Endothelial cell of umbilical vein (primary cell): ENCODE measurements around the gene AGFG2. TPM values are rescaled to one million over a fixed set of nuclear protein-coding genes. Genes with fewer than 3 reads are reported as not detected.

Experiments
- BruUV-seq: library from RNA; stranded (reverse); fragments of 400-500 nt; replicated peaks from 2 replicates; lab custom pipeline; 2021; lab: Mats Ljungman, UMichigan
- CTCF ChIA-PET: fragments of 300-600, 350-600 bp; sonication (Branson Sonifier 250); formaldehyde crosslinking; loops from one replicate; lab custom pipeline; 2021; ENCODE audit warnings: antibody characterized with exemption, inconsistent platforms; lab: Charles Lee
- POLR2A ChIA-PET: fragments of 300-600, 350-600 bp; sonication (Branson Sonifier 250); formaldehyde crosslinking; loops from one replicate; lab custom pipeline; 2021; ENCODE audit warnings: antibody characterized with exemption, inconsistent platforms; lab: Charles Lee
- DNase-seq: peaks from one replicate; pipeline ENCODE4 v3.0.0-alpha.2; 2011; ENCODE audit warnings: low read depth, low spot score
- FAIRE-seq: peaks from 2 replicates; lab custom pipeline; 2011; peaks lifted over from hg19 to GRCh38; lab: Jason Lieb, UNC
- H2AFZ ChIP-seq: 2 replicates; pipeline ENCODE4 v1.6.0; 2012; ENCODE audit warnings: low read depth, low read length, control low read depth, inconsistent platforms
- H3K27ac ChIP-seq: 2 replicates; pipeline ENCODE4 v1.5.1; 2011; ENCODE audit warnings: low read depth, mild to moderate bottlenecking, control low read depth, low read length, moderate library complexity; ENCODE audit not compliant: insufficient read depth
- H3K27me3 ChIP-seq, 2 experiments: 2 replicates each; pipeline versions ENCODE4 v1.6.0 to v1.6.1; 2011; ENCODE audit warnings: low read length in 2 of 2, mixed read lengths in 1 of 2; ENCODE audit not compliant: control insufficient read depth in 2 of 2, insufficient read depth in 2 of 2
- H3K36me3 ChIP-seq, 2 experiments: 2 replicates in 1 of 2; 3 replicates in 1 of 2; pipeline ENCODE4 v1.5.1; 2011; ENCODE audit warnings: low read length in 2 of 2, mild to moderate bottlenecking in 1 of 2, moderate library complexity in 1 of 2; ENCODE audit not compliant: control insufficient read depth in 2 of 2, insufficient read depth in 2 of 2; ENCODE audit errors: extremely low read depth in 1 of 2
- H3K4me1 ChIP-seq: 3 replicates; pipeline ENCODE4 v1.5.1; 2011; ENCODE audit warnings: mild to moderate bottlenecking, low read length; ENCODE audit not compliant: control insufficient read depth, insufficient read depth; ENCODE audit errors: extremely low read depth
- H3K4me2 ChIP-seq: 2 replicates; pipeline ENCODE4 v1.6.1; 2011; ENCODE audit warnings: low read length, control low read depth, mixed read lengths; ENCODE audit not compliant: insufficient read depth
- H3K4me3 ChIP-seq, 3 experiments: fragments of 200-600 bp in 1 of 3; sonication (generic), shearing (Covaris generic) in 1 of 3; replicated peaks in 1 of 3; 2 replicates each; pipeline ENCODE4 v1.5.1; 2011 to 2016; ENCODE audit warnings: control low read depth in 3 of 3, low read length in 3 of 3, mild to moderate bottlenecking in 2 of 3, inconsistent platforms in 1 of 3, low read depth in 1 of 3, moderate library complexity in 1 of 3; ENCODE audit not compliant: insufficient read depth in 1 of 3
- H3K79me2 ChIP-seq: 2 replicates; pipeline ENCODE4 v1.6.0; 2012; ENCODE audit warnings: low read length, inconsistent platforms; ENCODE audit not compliant: control insufficient read depth, insufficient read depth
- H3K9ac ChIP-seq: replicated peaks from 2 replicates; pipeline ENCODE3; 2011; ENCODE audit warnings: low read length, control low read depth; ENCODE audit not compliant: insufficient read depth; ENCODE audit errors: extremely low read depth
- H3K9me1 ChIP-seq: replicated peaks from 3 replicates; pipeline ENCODE4 v1.6.0; 2011; ENCODE audit warnings: mild to moderate bottlenecking, low read length; ENCODE audit not compliant: control insufficient read depth, insufficient read depth; ENCODE audit errors: extremely low read depth
- H3K9me3 ChIP-seq: replicated peaks from 2 replicates; pipeline ENCODE4 v1.5.1; 2012; ENCODE audit warnings: low read length, inconsistent platforms; ENCODE audit not compliant: control insufficient read depth, insufficient read depth
- H4K20me1 ChIP-seq: replicated peaks from 2 replicates; pipeline ENCODE3; 2011; ENCODE audit warnings: mild to moderate bottlenecking, low read length; ENCODE audit not compliant: control insufficient read depth, insufficient read depth; ENCODE audit errors: extremely low read depth
- GATA2 ChIP-seq: IDR thresholded peaks from 2 replicates; pipeline ENCODE4 v1.7.0; 2011; ENCODE audit warnings: low read depth, mild to moderate bottlenecking, moderate library complexity, mixed read lengths, low read length; ENCODE audit not compliant: insufficient read length, insufficient read depth
- JUN ChIP-seq: IDR thresholded peaks from 2 replicates; pipeline ENCODE4 v1.6.1; 2011; ENCODE audit warnings: borderline replicate concordance, low read depth; ENCODE audit not compliant: insufficient read length, insufficient read depth
- POLR2A ChIP-seq: IDR thresholded peaks from 2 replicates; pipeline ENCODE4 v1.6.1; 2012; ENCODE audit warnings: low read depth, mild to moderate bottlenecking, control low read depth, low read length
- POLR2AphosphoS5 ChIP-seq: IDR thresholded peaks from 2 replicates; pipeline ENCODE4 v1.6.1; 2012; ENCODE audit warnings: low read depth, mild to moderate bottlenecking, control low read depth, low read length, moderate library complexity; ENCODE audit not compliant: insufficient read depth
- dilution Hi-C: fragments of 300-500 bp; cut with MboI; formaldehyde crosslinking; loops from one replicate; pipeline ENCODE4 v1.15.0; 2019; ENCODE audit warnings: low sequenced_read_pairs; ENCODE audit not compliant: extremely low pct_ligation_motif_present
- intact Hi-C: fragments of 100-400 bp; cut with micrococcal nuclease; formaldehyde crosslinking; loops from one replicate; pipeline ENCODE4 v1.10.0; 2022
- polyA plus RNA-seq, 4 experiments: library from polyadenylated mRNA; depleted of rRNA in 3 of 4; stranded (reverse) in 3 of 4; unstranded in 1 of 4; fragments of >200 nt; gene quantifications; 2 replicates each; pipeline versions ENCODE4 v1.2.1 to v1.2.3, GENCODE V29; 2011 to 2012; ENCODE audit warnings: missing spikeins in 1 of 4
- total RNA-seq: library from RNA; stranded (reverse); gene quantifications from 2 replicates; pipeline ENCODE4 v1.2.3, GENCODE V29; 2021
- TF ChIP-seq, protein P1 (sequence below): IDR thresholded peaks from 2 replicates; pipeline ENCODE4 v1.6.1; 2011; ENCODE audit not compliant: insufficient read depth, insufficient read length
- TF ChIP-seq, protein P2 (sequence below), 2 donors: IDR thresholded peaks; 1 replicate in 1 of 2; 2 replicates in 1 of 2; pipeline ENCODE4 v1.5.1; 2011; ENCODE audit warnings: low read length in 2 of 2, mild to moderate bottlenecking in 2 of 2, moderate library complexity in 2 of 2, control low read depth in 1 of 2, inconsistent platforms in 1 of 2, low read depth in 1 of 2; ENCODE audit not compliant: insufficient read depth in 1 of 2; ENCODE audit errors: extremely low read depth in 1 of 2

AGFG2 gene
- total and polyA plus RNA-seq, 2 donors (not counting 3 experiments of a cell fraction or from before 2014, with no cell fraction given), result 33.6 to 44.6 TPM

GRCh38 chr7:100599911-100600729 lies 61.1 kb downstream of the AGFG2 start:
- Histone ChIP-seq H2AFZ (no peak overlapping the region), H3K9ac (no peak overlapping the region), H3K4me1 (peaks cover 14% of the 10 kb centered on the region), H3K4me3 (no peak overlapping the region), H3K79me2 (no peaks in the 10 kb centered on the region), H4K20me1 (no peaks in the 10 kb centered on the region), H3K27ac (no peak overlapping the region), H3K9me3 (no peaks in the 10 kb centered on the region), H3K27me3 (peaks cover 0 to 2% of the 10 kb centered on the region in 2 experiments), H3K4me2 (no peak overlapping the region), H3K36me3 (no peaks in the 10 kb centered on the region), H3K9me1 (no peaks in the 10 kb centered on the region)
- FAIRE-seq, result no peak
- no peak for TF ChIP-seq GATA2
- TF ChIP-seq JUN, result no peak
- TF ChIP-seq, protein P1, sequence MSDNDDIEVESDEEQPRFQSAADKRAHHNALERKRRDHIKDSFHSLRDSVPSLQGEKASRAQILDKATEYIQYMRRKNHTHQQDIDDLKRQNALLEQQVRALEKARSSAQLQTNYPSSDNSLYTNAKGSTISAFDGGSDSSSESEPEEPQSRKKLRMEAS, result no peak
- TF ChIP-seq POLR2AphosphoS5, result no peak
- TF ChIP-seq, protein P2, sequence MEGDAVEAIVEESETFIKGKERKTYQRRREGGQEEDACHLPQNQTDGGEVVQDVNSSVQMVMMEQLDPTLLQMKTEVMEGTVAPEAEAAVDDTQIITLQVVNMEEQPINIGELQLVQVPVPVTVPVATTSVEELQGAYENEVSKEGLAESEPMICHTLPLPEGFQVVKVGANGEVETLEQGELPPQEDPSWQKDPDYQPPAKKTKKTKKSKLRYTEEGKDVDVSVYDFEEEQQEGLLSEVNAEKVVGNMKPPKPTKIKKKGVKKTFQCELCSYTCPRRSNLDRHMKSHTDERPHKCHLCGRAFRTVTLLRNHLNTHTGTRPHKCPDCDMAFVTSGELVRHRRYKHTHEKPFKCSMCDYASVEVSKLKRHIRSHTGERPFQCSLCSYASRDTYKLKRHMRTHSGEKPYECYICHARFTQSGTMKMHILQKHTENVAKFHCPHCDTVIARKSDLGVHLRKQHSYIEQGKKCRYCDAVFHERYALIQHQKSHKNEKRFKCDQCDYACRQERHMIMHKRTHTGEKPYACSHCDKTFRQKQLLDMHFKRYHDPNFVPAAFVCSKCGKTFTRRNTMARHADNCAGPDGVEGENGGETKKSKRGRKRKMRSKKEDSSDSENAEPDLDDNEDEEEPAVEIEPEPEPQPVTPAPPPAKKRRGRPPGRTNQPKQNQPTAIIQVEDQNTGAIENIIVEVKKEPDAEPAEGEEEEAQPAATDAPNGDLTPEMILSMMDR (IDR thresholded peaks at IDR 0.05; ENCODE audit: extremely low read depth in 1 of 2, insufficient read depth in 1 of 2, low read depth in 1 of 2, low read length in 2 of 2), result no peak
- no peak for TF ChIP-seq POLR2A
- intact Hi-C loops, result no loop called here
- CTCF ChIA-PET, result interaction anchor here (0.7 kb wide), 1 partner anchor 11 kb away, joined by 3 read pairs; no protein-coding TSS in a partner anchor
- dilution Hi-C loops, result no loop called here
- POLR2A ChIA-PET, result no interaction called here
- BruUV-seq, result no TSS peak
- no peak for DNase-seq
